Gastrocnemius medialis (tissue), 4 donors: ENCODE measurements around the gene GRM4. TPM values are rescaled to one million over a fixed set of nuclear protein-coding genes. Genes with fewer than 3 reads are reported as not detected.

Experiments
- ATAC-seq, 2 donors: fragments of 150-250 bp; one replicate each; pipeline ENCODE4 v1.9.1; 2016
- DNase-seq, 2 donors: peaks; one replicate each; pipeline ENCODE4 v3.0.0-alpha.2; 2019
- H3K27ac ChIP-seq, 4 donors: fragments of 200-600 bp; sonication (generic); 1 replicate in 1 of 4; 2 replicates in 3 of 4; pipeline ENCODE4 v1.5.1; 2016 to 2018; ENCODE audit warnings: mild to moderate bottlenecking in 2 of 4, moderate library complexity in 1 of 4
- H3K27me3 ChIP-seq, 3 donors: fragments of 200-600 bp; sonication (generic) in 2 of 3; 1 replicate in 1 of 3; 2 replicates in 2 of 3; pipeline versions ENCODE4 v1.5.1 to v1.6.0; 2016 to 2019; ENCODE audit warnings: mild to moderate bottlenecking in 1 of 3, moderate library complexity in 1 of 3
- H3K36me3 ChIP-seq, 2 donors: fragments of 200-600 bp; sonication (generic) in 1 of 2; one replicate each; pipeline ENCODE4 v1.5.1; 2017 to 2018
- H3K4me1 ChIP-seq, 2 donors: fragments of 200-600 bp; sonication (generic) in 1 of 2; one replicate each; pipeline ENCODE4 v1.5.1; 2016 to 2017; ENCODE audit warnings: mild to moderate bottlenecking in 2 of 2
- H3K4me3 ChIP-seq, 4 donors: fragments of 200-600 bp; sonication (generic) in 3 of 4; 1 replicate in 1 of 4; 2 replicates in 3 of 4; pipeline ENCODE4 v1.5.1; 2016 to 2019; ENCODE audit warnings: mild to moderate bottlenecking in 2 of 4
- H3K9me3 ChIP-seq, 3 donors: fragments of 200-600 bp; sonication (generic) in 2 of 3; 1 replicate in 1 of 3; 2 replicates in 2 of 3; pipeline ENCODE4 v1.5.1; 2016 to 2019
- CTCF ChIP-seq, 5 experiments: fragments of 450-650 bp in 3 of 5; fragments of 200-600 bp in 2 of 5; sonication (generic) in 2 of 5; IDR thresholded peaks in 4 of 5; conservative IDR thresholded peaks in 1 of 5; 1 replicate in 4 of 5; 2 replicates in 1 of 5; pipeline ENCODE4 v1.5.1; 2016 to 2019; ENCODE audit warnings: antibody characterized with exemption in 5 of 5, mild to moderate bottlenecking in 3 of 5, moderate library complexity in 3 of 5
- POLR2A ChIP-seq, 2 donors: fragments of 450-650 bp; IDR thresholded peaks; one replicate each; pipeline ENCODE4 v1.6.1; 2017; ENCODE audit warnings: antibody characterized with exemption in 2 of 2, mild to moderate bottlenecking in 2 of 2, moderate library complexity in 2 of 2
- in situ Hi-C, 4 donors: fragments of 200-750 bp; cut with MboI; loops; one replicate each; pipeline versions ENCODE4 v1.15.0 to v1.8.0; 2017; ENCODE audit warnings: low sequenced_read_pairs in 4 of 4
- intact Hi-C: fragments of 100-400 bp; cut with DNase I; formaldehyde crosslinking; loops from one replicate; pipeline ENCODE4 v1.15.1; 2023; ENCODE audit warnings: low total_unique reads
- total RNA-seq, 4 donors: library from RNA; depleted of rRNA; stranded (reverse); fragments of >200 nt; gene quantifications; one replicate each; pipeline versions ENCODE4 v1.1.0 to v1.2.3, GENCODE V29; 2016

The GRM4 gene
- total RNA-seq, 4 donors from 2014 or later = 0.03 TPM; not detected in 3

- no peak for DNase-seq
- in situ Hi-C loops (no loop called here), intact Hi-C loops (no loop called here)
- no peak overlapping the region for H3K27ac ChIP-seq
- no peak overlapping the region for H3K4me3 ChIP-seq
- H3K36me3 ChIP-seq = no peaks in the 10 kb centered on the region
- TF ChIP-seq CTCF (IDR thresholded peaks at IDR 0.05 in 4 of 5, conservative IDR thresholded peaks at IDR 0.05 in 1 of 5) = no peak
- no peak for TF ChIP-seq POLR2A (IDR thresholded peaks at IDR 0.05)
- no peaks in the 10 kb centered on the region for H3K27me3 ChIP-seq
- H3K9me3 ChIP-seq = no peaks in the 10 kb centered on the region
- H3K4me1 ChIP-seq = no peaks in the 10 kb centered on the region
- no peak for ATAC-seq
Measured at GRCh38 chr6:34104186-34104585, 41.7 kb downstream of the GRM4 start.

- TF ChIP-seq POLR2A (IDR thresholded peaks at IDR 0.05) (no peak), CTCF (IDR thresholded peaks at IDR 0.05 in 4 of 5, conservative IDR thresholded peaks at IDR 0.05 in 1 of 5) (no peak)
- in situ Hi-C loops (no loop called here), intact Hi-C loops (no loop called here)
- Histone ChIP-seq H3K4me1 (no peaks in the 10 kb centered on the region), H3K27ac (no peak overlapping the region), H3K4me3 (no peak overlapping the region), H3K27me3 (no peaks in the 10 kb centered on the region), H3K36me3 (no peaks in the 10 kb centered on the region), H3K9me3 (no peaks in the 10 kb centered on the region)
- DNase-seq = no peak
- ATAC-seq = no peak
Measured at GRCh38 chr6:34103321-34103720, 42.6 kb downstream of the GRM4 start.

DNA sequence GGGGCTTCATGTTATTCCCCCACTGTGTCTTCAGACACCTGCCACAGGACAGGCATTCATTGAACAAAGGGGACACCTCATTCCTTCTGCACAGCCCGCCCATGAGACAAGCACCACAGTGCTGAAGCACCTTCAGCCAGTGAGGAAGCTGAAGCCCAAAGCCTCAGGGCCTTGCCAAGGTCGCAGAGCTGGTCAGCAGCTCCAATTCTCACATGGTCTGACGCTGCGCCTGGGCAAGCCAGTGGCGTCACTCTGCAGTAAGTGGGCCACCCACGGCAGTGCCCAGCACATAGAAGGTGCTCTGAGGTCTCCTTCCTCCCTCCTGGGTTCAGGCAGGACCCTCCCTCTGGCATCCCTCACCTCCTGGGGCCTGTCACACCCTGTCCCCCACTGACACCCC is 43.2 kb downstream of the GRM4 start:
- no peak for DNase-seq
- in situ Hi-C loops = no loop called here
- H3K4me3 ChIP-seq = no peak overlapping the region

GRCh38 chr6:34102099-34102656 is 43.7 kb downstream of the GRM4 start:
- Histone ChIP-seq H3K4me1 (no peaks in the 10 kb centered on the region), H3K27me3 (no peaks in the 10 kb centered on the region), H3K27ac (no peak overlapping the region), H3K4me3 (no peak overlapping the region), H3K36me3 (no peaks in the 10 kb centered on the region), H3K9me3 (no peaks in the 10 kb centered on the region)
- no peak for DNase-seq
- no peak for TF ChIP-seq POLR2A (IDR thresholded peaks at IDR 0.05)
- no peak for TF ChIP-seq CTCF (IDR thresholded peaks at IDR 0.05 in 4 of 5, conservative IDR thresholded peaks at IDR 0.05 in 1 of 5)
- in situ Hi-C loops (no loop called here), intact Hi-C loops (no loop called here)
- ATAC-seq = no peak

More for the DNA sequence above, 43.2 kb downstream of the GRM4 start:
- H3K4me1 ChIP-seq = no peaks in the 10 kb centered on the region
- no peak for ATAC-seq
- no peaks in the 10 kb centered on the region for H3K27me3 ChIP-seq
- H3K9me3 ChIP-seq = no peaks in the 10 kb centered on the region
- no peak for TF ChIP-seq POLR2A (IDR thresholded peaks at IDR 0.05)
- no peak for TF ChIP-seq CTCF (IDR thresholded peaks at IDR 0.05 in 4 of 5, conservative IDR thresholded peaks at IDR 0.05 in 1 of 5)
- H3K36me3 ChIP-seq = no peaks in the 10 kb centered on the region
- intact Hi-C loops = no loop called here
- H3K27ac ChIP-seq = no peak overlapping the region

DNA sequence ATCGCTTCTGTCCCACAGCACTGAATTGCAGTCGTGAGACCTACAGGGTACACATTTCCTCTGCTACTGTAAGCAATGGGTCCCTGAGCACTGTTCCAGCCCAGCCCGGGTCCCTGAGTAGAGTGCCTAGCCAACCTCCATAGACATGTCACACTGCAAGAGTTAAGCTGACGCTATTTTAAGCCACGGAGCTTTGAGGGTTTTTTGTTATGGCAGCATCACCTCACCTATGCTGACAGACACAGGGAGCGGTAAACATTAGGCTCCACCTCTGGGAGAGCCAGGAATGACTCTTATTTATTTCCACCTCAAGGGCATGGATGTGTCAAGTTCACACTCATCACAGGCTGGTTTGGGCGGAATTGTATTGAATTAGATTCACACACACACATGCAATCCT is 45.1 kb downstream of the GRM4 start:
- no peaks in the 10 kb centered on the region for H3K9me3 ChIP-seq
- no peak for TF ChIP-seq POLR2A (IDR thresholded peaks at IDR 0.05)
- no peak for TF ChIP-seq CTCF (IDR thresholded peaks at IDR 0.05 in 4 of 5, conservative IDR thresholded peaks at IDR 0.05 in 1 of 5)
- H3K27me3 ChIP-seq = peaks cover 0 to 7% (median 6%) of the 10 kb centered on the region in 3 donors
- no peak overlapping the region for H3K4me3 ChIP-seq
- no peaks in the 10 kb centered on the region for H3K36me3 ChIP-seq
- in situ Hi-C loops = no loop called here
- DNase-seq (no peak), ATAC-seq (no peak)
- no peak overlapping the region for H3K27ac ChIP-seq
- no peaks in the 10 kb centered on the region for H3K4me1 ChIP-seq
- intact Hi-C loops = no loop called here
